IgD-negative memory B cell (primary cell): ENCODE results near the gene TERC. TPM values are rescaled to one million over a fixed set of nuclear protein-coding genes. Genes with fewer than 3 reads are reported as not detected.

Source experiments
- H3K27ac Mint-ChIP-seq, 3 donors: one replicate each; pipeline ENCODE4 v1.8.0; 2020 to 2022; ENCODE audit warnings: mild to moderate bottlenecking in 3 of 3, mixed read lengths in 3 of 3, moderate library complexity in 1 of 3
- H3K27me3 Mint-ChIP-seq: one replicate; pipeline ENCODE4 v1.8.0; 2021; ENCODE audit warnings: mixed read lengths
- H3K36me3 Mint-ChIP-seq: one replicate; pipeline ENCODE4 v1.8.0; 2020; ENCODE audit warnings: mild to moderate bottlenecking, mixed read lengths
- H3K4me1 Mint-ChIP-seq, 3 donors: one replicate each; pipeline ENCODE4 v1.8.0; 2020 to 2022; ENCODE audit warnings: mixed read lengths in 3 of 3, mild to moderate bottlenecking in 1 of 3
- H3K4me3 Mint-ChIP-seq, 4 donors: one replicate each; pipeline ENCODE4 v1.8.0; 2020 to 2022; ENCODE audit warnings: mild to moderate bottlenecking in 4 of 4, mixed read lengths in 4 of 4, moderate library complexity in 3 of 4
- H3K9me3 Mint-ChIP-seq, 3 donors: one replicate each; pipeline ENCODE4 v1.8.0; 2020 to 2021; ENCODE audit warnings: mixed read lengths in 3 of 3, mild to moderate bottlenecking in 1 of 3
- polyA plus RNA-seq: library from polyadenylated mRNA; unstranded; fragments of 300-500 nt; fragmentation: Illumina TruSeq; gene quantifications from one replicate; pipeline ENCODE4 v1.2.3, GENCODE V29; 2021

Gene TERC
- polyA plus RNA-seq, 1 donor from 2014 or later = 0.78 TPM

DNA sequence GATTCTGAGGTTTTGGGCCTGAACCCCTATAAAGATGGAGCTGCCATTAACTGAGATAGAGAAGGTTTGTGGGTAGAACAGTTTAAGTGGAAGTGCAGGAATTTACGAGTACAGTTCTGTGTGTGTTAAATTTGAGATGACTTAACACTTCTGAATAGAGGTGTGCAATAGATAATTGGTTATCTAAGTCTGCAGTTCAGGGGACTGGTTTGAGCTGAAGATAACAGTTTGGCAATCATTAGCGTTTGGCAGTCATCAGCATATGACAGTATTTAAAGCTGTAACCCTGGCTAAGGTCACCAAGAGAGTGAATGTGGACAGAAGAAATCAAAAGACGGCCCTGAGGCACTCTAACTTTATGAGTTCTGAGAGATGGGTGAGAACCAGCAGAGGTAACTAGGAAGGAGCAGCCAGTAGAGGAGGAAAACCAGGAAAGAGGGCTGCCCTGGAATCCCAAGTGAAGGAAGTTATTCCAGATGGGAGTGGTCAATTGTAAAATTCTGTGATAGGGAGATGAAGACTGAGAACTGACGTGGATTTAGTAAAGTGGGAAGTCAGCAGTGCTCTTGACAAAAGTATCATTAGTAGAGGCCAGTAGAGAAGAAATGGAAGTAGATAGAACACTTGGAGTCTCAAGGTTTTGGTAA is 16.5 kb upstream of the TERC start:
- H3K36me3 Mint-ChIP-seq = peaks cover 5% of the 10 kb centered on the region
- no peak overlapping the region for H3K4me3 Mint-ChIP-seq
- peak overlapping the region in 1 of 3 donors; percentile 2 for H3K27ac Mint-ChIP-seq
- no peaks in the 10 kb centered on the region for H3K9me3 Mint-ChIP-seq
- H3K4me1 Mint-ChIP-seq = peaks cover 10 to 13% (median 11%) of the 10 kb centered on the region in 3 donors
- H3K27me3 Mint-ChIP-seq = no peaks in the 10 kb centered on the region

GRCh38 chr3:169780742-169781141 is 15.9 kb upstream of the TERC start:
- Mint-ChIP-seq H3K4me3 (no peak overlapping the region), H3K9me3 (no peaks in the 10 kb centered on the region), H3K4me1 (peaks cover 11 to 17% (median 14%) of the 10 kb centered on the region in 3 donors), H3K27ac (no peak overlapping the region), H3K27me3 (no peaks in the 10 kb centered on the region), H3K36me3 (peaks cover 5% of the 10 kb centered on the region)

DNA sequence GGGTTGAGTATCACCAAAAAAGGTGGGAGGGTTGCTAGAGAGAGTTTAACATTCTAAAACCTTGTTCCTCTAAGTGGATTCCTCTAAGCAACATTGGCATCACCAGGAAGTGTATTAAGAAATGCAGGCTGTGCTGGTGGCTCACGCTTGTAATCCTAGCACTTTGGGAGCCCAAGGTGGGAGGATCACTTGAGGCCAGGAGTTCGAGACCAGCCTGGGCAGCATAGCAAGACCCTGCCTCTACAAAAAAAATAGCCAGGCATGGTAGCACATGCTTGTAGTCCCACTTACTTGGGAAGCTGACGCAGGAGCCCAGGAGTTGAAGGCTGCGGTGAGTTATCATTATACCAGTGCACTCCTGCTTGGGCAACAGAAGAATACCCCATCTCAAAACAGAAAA is 13.0 kb upstream of the TERC start:
- H3K36me3 Mint-ChIP-seq = peaks cover 2% of the 10 kb centered on the region
- H3K4me1 Mint-ChIP-seq = peaks cover 22 to 36% (median 31%) of the 10 kb centered on the region in 3 donors
- peak overlapping the region in 1 of 4 donors; percentile 32 for H3K4me3 Mint-ChIP-seq
- H3K9me3 Mint-ChIP-seq = no peaks in the 10 kb centered on the region
- H3K27ac Mint-ChIP-seq = no peak overlapping the region
- H3K27me3 Mint-ChIP-seq = no peaks in the 10 kb centered on the region

DNA sequence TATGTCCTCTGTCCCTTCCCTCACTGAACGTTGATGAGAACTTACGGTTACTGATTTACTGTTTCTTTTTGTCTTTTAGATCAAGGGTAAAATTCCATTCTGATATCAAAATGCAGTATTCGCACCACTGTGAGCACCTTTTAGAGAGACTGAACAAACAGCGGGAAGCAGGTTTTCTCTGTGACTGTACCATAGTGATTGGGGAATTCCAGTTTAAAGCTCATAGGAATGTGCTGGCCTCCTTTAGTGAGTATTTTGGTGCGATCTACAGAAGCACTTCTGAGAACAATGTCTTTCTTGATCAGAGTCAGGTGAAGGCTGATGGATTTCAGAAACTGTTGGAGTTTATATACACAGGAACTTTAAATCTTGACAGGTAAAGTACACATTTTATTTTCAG is 9.3 kb upstream of the TERC start:
- H3K4me1 Mint-ChIP-seq = peaks cover 30 to 40% (median 37%) of the 10 kb centered on the region in 3 donors
- H3K36me3 Mint-ChIP-seq = peaks cover 2% of the 10 kb centered on the region
- peak overlapping the region; percentile 98 to 100 (median 99) for H3K27ac Mint-ChIP-seq
- H3K9me3 Mint-ChIP-seq = no peaks in the 10 kb centered on the region
- no peaks in the 10 kb centered on the region for H3K27me3 Mint-ChIP-seq
- peak overlapping the region; percentile 97 to 100 (median 98) for H3K4me3 Mint-ChIP-seq

DNA sequence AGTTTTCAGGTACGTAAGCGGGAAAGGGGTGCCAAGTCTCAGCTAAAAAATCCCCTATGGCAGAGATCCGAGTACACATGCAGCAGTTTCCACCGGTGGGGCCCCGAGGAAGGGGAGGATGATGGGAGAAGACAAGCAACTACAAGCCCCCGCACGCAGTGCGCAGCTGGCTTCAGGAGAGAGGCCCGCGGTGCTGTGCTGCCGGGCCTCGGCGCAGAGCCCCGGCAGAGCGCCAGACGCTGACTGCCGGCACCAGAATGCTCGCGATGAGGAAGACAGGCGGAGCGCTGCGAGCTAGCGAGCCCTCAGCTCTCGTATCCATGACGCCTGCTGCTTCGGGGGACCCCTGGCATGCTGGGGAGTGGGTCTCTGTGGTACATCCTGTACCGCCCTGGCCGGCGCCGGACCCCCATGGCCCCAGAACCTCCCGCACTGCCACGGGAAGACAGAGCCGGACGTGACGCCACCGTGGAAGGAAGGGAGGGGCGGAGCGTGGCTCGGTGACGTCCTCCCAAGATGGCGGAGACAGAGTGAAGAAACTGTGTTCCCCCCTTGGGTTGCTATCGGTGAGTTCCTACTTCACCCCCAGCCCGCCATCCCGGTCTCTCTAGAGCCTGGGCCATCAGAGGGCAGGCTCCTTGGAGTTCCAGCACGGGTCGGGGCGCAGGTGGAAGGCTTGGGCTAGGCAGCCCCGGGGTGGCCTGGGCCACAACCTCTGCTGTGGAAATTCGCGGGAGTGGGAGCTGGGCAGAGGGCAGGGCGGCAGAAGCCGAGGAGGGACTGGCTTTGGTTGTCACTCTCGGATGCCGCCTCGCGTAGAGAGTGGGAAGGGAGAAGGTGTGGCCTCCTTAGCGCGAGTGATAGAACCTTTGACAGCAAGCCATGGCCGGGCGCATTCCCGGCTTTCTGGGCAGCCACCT is 8.3 kb upstream of the TERC start, which contains the start of gene MYNN:
Gene MYNN (plus strand): TSS at position 500 of the 920 bp plus-strand sequence. CDS start 900 bp downstream, outside the sequence.
- H3K9me3 Mint-ChIP-seq = no peaks in the 10 kb centered on the region
- peak within 1 kb of the TSS; percentile 97 to 100 (median 98) for H3K4me3 Mint-ChIP-seq
- no peaks in the 10 kb centered on the region for H3K27me3 Mint-ChIP-seq
- H3K4me1 Mint-ChIP-seq = peaks cover 30 to 37% (median 33%) of the 10 kb centered on the region in 3 donors
- peaks cover 2% of the 10 kb centered on the region for H3K36me3 Mint-ChIP-seq
- H3K27ac Mint-ChIP-seq = peak within 1 kb of the TSS; percentile 98 to 100 (median 99)

DNA sequence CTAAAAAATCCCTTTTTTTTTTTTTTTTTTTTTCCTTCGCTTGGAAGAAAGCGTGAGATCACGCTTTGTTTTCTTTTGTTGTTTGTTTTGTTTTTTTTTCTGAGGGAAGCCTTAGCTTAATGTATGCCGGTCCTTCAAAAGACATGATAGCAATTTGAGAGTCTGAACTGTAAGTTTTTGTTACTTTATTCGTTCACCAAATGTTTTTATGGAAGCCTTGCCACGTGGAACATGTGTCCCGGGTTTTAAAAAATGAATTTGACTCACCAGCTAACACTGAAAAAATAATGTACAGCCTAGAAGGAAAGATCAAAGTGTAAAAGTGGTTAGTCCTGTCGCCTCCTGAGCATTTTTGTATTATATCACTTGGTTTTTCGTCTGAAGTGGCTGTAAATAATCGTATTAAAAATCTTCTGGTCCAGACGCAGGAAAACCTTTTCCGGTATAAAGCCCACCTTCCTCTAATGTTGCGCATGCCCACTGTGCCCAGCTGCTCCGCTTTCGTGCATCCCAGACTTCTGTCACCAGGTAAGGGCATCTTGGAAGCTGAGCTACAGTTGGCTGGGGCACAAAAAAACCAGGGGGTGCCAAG is 7.5 kb upstream of the TERC start:
- Mint-ChIP-seq H3K27ac (peak overlapping the region; percentile 98 to 100 (median 99)), H3K4me3 (peak overlapping the region; percentile 97 to 100 (median 98)), H3K27me3 (no peaks in the 10 kb centered on the region), H3K4me1 (peaks cover 30 to 39% (median 32%) of the 10 kb centered on the region in 3 donors), H3K36me3 (peaks cover 2% of the 10 kb centered on the region), H3K9me3 (no peaks in the 10 kb centered on the region)

GRCh38 chr3:169771497-169772304 is 6.8 kb upstream of the TERC start:
- peak overlapping the region; percentile 97 to 100 (median 98) for H3K4me3 Mint-ChIP-seq
- peak overlapping the region; percentile 98 to 100 (median 99) for H3K27ac Mint-ChIP-seq
- no peaks in the 10 kb centered on the region for H3K36me3 Mint-ChIP-seq
- H3K27me3 Mint-ChIP-seq = no peaks in the 10 kb centered on the region
- H3K4me1 Mint-ChIP-seq = peaks cover 30 to 39% (median 30%) of the 10 kb centered on the region in 3 donors
- no peaks in the 10 kb centered on the region for H3K9me3 Mint-ChIP-seq

DNA sequence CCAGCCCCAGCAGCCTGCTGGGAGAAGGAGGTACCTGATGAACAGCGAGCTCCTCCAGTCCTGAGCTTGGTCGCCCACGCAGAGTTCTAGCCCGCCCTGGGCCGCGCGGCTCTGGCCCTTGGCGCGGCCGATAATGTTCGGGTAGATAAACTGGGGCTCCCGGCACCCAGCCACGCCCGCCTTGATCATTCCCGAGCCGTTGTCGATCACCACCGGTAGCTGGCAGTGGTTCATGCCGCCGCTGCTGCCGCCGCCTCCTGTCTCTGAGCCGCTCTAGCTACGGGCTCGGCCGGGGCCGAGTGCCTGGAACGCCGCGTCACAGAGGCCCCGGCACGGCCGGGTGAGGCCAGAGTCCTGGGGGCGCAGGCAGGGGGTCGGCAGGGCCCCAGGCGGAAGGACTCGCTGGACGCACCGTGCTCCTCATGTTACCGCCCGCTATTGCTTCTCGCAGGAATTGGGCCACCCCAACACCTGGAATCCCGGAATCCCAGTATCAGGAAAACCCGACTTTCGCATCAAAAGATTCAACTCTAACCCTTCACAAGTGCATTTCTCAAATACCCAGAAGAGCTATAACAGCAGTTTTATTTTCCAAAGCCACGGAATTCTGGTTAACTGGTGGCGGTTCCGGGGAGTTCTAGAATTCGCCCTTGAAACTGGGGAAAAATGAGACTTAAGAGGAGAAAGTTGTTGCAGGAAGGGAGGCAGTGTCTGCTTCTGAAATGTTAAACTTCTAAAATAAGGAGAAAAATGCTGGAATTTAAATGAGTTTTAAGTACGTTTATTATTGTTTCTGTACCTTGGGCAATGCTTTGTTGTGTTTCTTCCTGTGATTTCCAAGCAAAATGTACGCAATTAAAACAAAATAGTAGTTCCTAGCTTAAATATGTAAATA is 4.7 kb upstream of the TERC start, which contains the start of gene ACTRT3:
Gene ACTRT3 (minus strand): TSS at position 275 of the 895 bp plus-strand sequence. CDS start 41 bp downstream, at position 234.
- H3K9me3 Mint-ChIP-seq = peaks cover 0 to 5% (median 0%) of the 10 kb centered on the region in 3 donors
- peak within 1 kb of the TSS; percentile 78 to 89 (median 86) for H3K27ac Mint-ChIP-seq
- peaks cover 23 to 34% (median 23%) of the 10 kb centered on the region in 3 donors for H3K4me1 Mint-ChIP-seq
- H3K27me3 Mint-ChIP-seq = no peaks in the 10 kb centered on the region
- peaks cover 3% of the 10 kb centered on the region for H3K36me3 Mint-ChIP-seq
- H3K4me3 Mint-ChIP-seq = peak within 1 kb of the TSS; percentile 86 to 95 (median 92)

DNA sequence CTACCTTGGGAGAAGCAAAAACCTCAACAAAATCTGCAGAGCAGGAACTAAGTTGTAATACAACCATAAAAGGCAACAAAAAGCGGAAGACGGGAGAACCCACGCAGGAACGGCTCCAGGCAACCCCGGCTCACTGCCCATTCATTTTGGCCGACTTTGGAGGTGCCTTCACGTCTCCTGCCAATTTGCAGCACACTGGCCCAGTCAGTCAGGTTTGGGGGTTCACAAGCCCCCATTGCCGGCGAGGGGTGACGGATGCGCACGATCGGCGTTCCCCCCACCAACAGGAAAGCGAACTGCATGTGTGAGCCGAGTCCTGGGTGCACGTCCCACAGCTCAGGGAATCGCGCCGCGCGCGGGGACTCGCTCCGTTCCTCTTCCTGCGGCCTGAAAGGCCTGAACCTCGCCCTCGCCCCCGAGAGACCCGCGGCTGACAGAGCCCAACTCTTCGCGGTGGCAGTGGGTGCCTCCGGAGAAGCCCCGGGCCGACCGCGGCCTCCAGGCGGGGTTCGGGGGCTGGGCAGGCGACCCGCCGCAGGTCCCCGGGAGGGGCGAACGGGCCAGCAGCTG is 463 bp downstream of the TERC start:
- Mint-ChIP-seq H3K27me3 (no peaks in the 10 kb centered on the region), H3K36me3 (peaks cover 3% of the 10 kb centered on the region), H3K9me3 (peaks cover 0 to 5% (median 0%) of the 10 kb centered on the region in 3 donors), H3K4me3 (peak overlapping the region; percentile 95 to 99 (median 99)), H3K4me1 (peaks cover 12 to 18% (median 13%) of the 10 kb centered on the region in 3 donors), H3K27ac (peak overlapping the region; percentile 91 to 98 (median 94))

- no peak overlapping the region for H3K27ac Mint-ChIP-seq
- H3K4me1 Mint-ChIP-seq = peaks cover 13 to 20% (median 14%) of the 10 kb centered on the region in 3 donors
- H3K9me3 Mint-ChIP-seq = no peaks in the 10 kb centered on the region
- H3K27me3 Mint-ChIP-seq = no peaks in the 10 kb centered on the region
- peaks cover 3% of the 10 kb centered on the region for H3K36me3 Mint-ChIP-seq
- no peak overlapping the region for H3K4me3 Mint-ChIP-seq
These were observed 4.4 kb downstream of the TERC start for GRCh38 chr3:169760479-169760878.

DNA sequence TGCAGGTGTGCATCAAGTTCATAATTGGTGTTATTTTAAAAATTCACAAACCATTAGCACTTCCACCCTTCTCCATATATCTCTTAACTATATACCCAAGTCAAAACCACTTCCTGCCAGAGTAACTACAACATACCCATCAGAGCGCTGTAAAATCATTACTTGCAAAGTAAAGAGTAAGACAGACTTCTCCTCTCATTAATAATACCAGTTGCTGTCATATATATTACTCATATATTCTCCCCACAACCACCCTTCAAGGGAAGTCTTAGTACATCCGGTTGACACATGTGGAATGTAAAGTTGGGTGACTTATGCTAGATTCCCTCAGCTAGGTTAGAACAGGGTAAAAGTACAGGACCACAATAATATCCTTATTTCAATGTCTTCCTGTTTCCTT is 5.6 kb downstream of the TERC start:
- peaks cover 9 to 14% (median 11%) of the 10 kb centered on the region in 3 donors for H3K4me1 Mint-ChIP-seq
- no peaks in the 10 kb centered on the region for H3K27me3 Mint-ChIP-seq
- no peaks in the 10 kb centered on the region for H3K9me3 Mint-ChIP-seq
- H3K36me3 Mint-ChIP-seq = no peaks in the 10 kb centered on the region
- no peak overlapping the region for H3K4me3 Mint-ChIP-seq
- peak overlapping the region in 1 of 3 donors; percentile 31 for H3K27ac Mint-ChIP-seq

DNA sequence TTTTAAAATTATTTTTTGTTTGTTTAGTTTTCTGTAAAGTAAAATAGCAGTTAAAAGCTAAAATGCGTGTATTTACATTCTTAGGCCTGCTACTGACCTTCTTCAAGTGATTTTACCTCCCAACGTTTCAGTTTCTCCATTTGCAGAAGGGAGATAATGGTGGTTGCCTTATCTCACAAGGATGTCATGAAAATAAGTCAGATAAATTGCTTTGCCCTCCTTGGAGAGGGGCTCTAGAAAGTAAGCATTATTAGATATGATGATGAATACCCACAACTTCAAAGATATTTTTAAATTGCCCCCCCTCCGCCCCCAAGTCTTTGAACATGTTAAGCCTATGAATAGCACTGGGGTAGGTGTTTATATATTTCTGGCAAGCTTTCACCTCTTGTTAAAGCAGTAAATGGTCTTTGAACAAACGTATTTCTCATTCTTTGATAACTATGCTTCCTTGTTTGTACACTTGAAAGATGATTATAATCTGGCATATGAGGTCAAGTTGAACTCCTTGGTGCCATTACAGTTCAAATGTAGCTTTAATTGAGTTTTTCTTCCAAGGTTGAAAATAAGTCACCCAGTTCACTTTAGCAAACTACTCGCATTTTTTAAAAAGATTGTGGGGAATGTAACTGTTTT is 6.4 kb downstream of the TERC start:
- no peaks in the 10 kb centered on the region for H3K9me3 Mint-ChIP-seq
- H3K4me1 Mint-ChIP-seq = peaks cover 6 to 10% (median 8%) of the 10 kb centered on the region in 3 donors
- H3K27ac Mint-ChIP-seq = no peak overlapping the region
- H3K4me3 Mint-ChIP-seq = no peak overlapping the region
- H3K36me3 Mint-ChIP-seq = no peaks in the 10 kb centered on the region
- peaks cover 1% of the 10 kb centered on the region for H3K27me3 Mint-ChIP-seq
